Liver (tissue), 3 donors: ENCODE results near the gene PAX8.

Source experiments
- ATF3 ChIP-seq: IDR thresholded peaks from 2 replicates; pipeline ENCODE4 v1.6.1; 2016; ENCODE audit warnings: antibody characterized with exemption
- EGR1 ChIP-seq, 2 donors: IDR thresholded peaks; 2 replicates each; pipeline ENCODE4 v1.6.1; 2016 to 2018; ENCODE audit warnings: antibody characterized with exemption in 2 of 2, low read depth in 2 of 2
- GABPA ChIP-seq, 2 donors: IDR thresholded peaks in 1 of 2; conservative IDR thresholded peaks in 1 of 2; 2 replicates each; pipeline ENCODE4 v1.6.1; 2016; ENCODE audit warnings: antibody characterized with exemption in 2 of 2, mild to moderate bottlenecking in 1 of 2, moderate library complexity in 1 of 2
- JUND ChIP-seq, 2 donors: IDR thresholded peaks; 2 replicates each; pipeline ENCODE4 v1.6.1; 2016; ENCODE audit warnings: antibody characterized with exemption in 2 of 2
- MAX ChIP-seq: IDR thresholded peaks from 2 replicates; pipeline ENCODE4 v1.6.1; 2016; ENCODE audit warnings: antibody characterized with exemption
- RAD21 ChIP-seq, 2 donors: IDR thresholded peaks; 2 replicates each; pipeline ENCODE4 v1.6.1; 2016; ENCODE audit warnings: antibody characterized with exemption in 2 of 2, mild to moderate bottlenecking in 2 of 2
- REST ChIP-seq: IDR thresholded peaks from 2 replicates; pipeline ENCODE4 v1.6.1; 2016; ENCODE audit warnings: antibody characterized with exemption, mild to moderate bottlenecking
- RXRA ChIP-seq, 2 donors: IDR thresholded peaks; 2 replicates each; pipeline ENCODE4 v1.6.1; 2017 to 2018; ENCODE audit warnings: antibody characterized with exemption in 2 of 2, mild to moderate bottlenecking in 1 of 2
- TAF1 ChIP-seq: conservative IDR thresholded peaks from 2 replicates; pipeline ENCODE4 v1.6.1; 2016; ENCODE audit warnings: antibody characterized with exemption, mild to moderate bottlenecking
- YY1 ChIP-seq: IDR thresholded peaks from 2 replicates; pipeline ENCODE4 v1.6.1; 2016; ENCODE audit warnings: antibody characterized with exemption, mild to moderate bottlenecking
- TF ChIP-seq, protein P1 (sequence below): IDR thresholded peaks from 2 replicates; pipeline ENCODE4 v1.6.1; 2016; ENCODE audit warnings: antibody characterized with exemption
- TF ChIP-seq, protein P2 (sequence below): fragments of 150-350 bp; IDR thresholded peaks from 2 replicates; pipeline ENCODE4 v1.5.1; 2017; ENCODE audit warnings: improper control_type of control experiment, low read depth, low read length; ENCODE audit not compliant: missing input control
- donor health status: healthy.
- donor health status: healthy.

DNA sequence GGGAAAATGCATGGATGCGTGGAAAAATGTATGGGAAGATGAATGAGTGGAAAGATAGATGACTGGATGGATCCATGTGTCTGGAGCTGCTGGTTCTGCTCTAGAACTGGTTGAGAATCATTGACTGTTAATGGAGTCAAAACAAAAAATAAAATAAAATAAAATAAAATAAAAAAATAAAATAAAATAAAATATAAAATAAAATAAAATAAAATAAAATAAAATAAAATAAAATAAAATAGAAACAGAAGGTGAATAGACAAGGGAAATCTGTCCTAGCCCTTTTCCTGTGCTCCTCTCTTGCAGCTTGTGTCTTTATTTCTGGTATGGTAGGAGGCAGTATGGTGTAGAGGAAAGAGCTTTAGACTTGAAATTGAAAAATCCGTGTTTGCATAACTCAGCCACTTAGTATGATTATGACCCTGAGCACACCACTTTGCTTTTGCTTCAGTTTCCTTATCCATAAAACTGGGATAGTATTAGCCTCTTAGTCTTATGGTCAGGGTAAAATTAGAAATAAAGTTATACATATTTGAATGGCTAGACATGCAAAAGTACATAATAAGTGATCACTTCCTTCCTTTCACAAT, 54.0 kb downstream of the PAX8 start:
- TF ChIP-seq, protein P1, sequence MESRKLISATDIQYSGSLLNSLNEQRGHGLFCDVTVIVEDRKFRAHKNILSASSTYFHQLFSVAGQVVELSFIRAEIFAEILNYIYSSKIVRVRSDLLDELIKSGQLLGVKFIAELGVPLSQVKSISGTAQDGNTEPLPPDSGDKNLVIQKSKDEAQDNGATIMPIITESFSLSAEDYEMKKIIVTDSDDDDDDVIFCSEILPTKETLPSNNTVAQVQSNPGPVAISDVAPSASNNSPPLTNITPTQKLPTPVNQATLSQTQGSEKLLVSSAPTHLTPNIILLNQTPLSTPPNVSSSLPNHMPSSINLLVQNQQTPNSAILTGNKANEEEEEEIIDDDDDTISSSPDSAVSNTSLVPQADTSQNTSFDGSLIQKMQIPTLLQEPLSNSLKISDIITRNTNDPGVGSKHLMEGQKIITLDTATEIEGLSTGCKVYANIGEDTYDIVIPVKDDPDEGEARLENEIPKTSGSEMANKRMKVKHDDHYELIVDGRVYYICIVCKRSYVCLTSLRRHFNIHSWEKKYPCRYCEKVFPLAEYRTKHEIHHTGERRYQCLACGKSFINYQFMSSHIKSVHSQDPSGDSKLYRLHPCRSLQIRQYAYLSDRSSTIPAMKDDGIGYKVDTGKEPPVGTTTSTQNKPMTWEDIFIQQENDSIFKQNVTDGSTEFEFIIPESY, result no peak
- TF ChIP-seq, protein P2, sequence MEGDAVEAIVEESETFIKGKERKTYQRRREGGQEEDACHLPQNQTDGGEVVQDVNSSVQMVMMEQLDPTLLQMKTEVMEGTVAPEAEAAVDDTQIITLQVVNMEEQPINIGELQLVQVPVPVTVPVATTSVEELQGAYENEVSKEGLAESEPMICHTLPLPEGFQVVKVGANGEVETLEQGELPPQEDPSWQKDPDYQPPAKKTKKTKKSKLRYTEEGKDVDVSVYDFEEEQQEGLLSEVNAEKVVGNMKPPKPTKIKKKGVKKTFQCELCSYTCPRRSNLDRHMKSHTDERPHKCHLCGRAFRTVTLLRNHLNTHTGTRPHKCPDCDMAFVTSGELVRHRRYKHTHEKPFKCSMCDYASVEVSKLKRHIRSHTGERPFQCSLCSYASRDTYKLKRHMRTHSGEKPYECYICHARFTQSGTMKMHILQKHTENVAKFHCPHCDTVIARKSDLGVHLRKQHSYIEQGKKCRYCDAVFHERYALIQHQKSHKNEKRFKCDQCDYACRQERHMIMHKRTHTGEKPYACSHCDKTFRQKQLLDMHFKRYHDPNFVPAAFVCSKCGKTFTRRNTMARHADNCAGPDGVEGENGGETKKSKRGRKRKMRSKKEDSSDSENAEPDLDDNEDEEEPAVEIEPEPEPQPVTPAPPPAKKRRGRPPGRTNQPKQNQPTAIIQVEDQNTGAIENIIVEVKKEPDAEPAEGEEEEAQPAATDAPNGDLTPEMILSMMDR, result no peak
- TF ChIP-seq TAF1 (no peak), YY1 (no peak), MAX (no peak), REST (no peak), ATF3 (no peak), JUND (IDR thresholded peaks at IDR 0.05) (no peak), GABPA (IDR thresholded peaks at IDR 0.05 in 1 of 2, conservative IDR thresholded peaks at IDR 0.05 in 1 of 2) (no peak), EGR1 (IDR thresholded peaks at IDR 0.05; ENCODE audit: low read depth in 2 of 2) (no peak), RXRA (IDR thresholded peaks at IDR 0.05) (no peak), RAD21 (IDR thresholded peaks at IDR 0.05) (no peak)
